Subcutaneous adipose tissue (tissue), 4 donors: Measurements from ENCODE around the gene SLC35B1. TPM values are rescaled to one million over a fixed set of nuclear protein-coding genes. Genes with fewer than 3 reads are reported as not detected.

Experiments
- CTCF ChIP-seq: fragments of 450-650 bp; IDR thresholded peaks from one replicate; pipeline ENCODE4 v1.5.1; 2016; ENCODE audit warnings: low read depth, mild to moderate bottlenecking, control low read depth, antibody characterized with exemption, moderate library complexity
- total RNA-seq, 4 donors: library from RNA; depleted of rRNA; stranded (reverse); fragments of >200 nt; gene quantifications; one replicate each; pipeline ENCODE4 v1.1.0, GENCODE V29; 2016

Gene SLC35B1
- total RNA-seq, 4 donors from 2014 or later, result 26.8 to 42.2 (median 33.3) TPM

- no peak for TF ChIP-seq CTCF
These were observed 23.1 kb upstream of the SLC35B1 start for GRCh38 chr17:49730785-49731434.

GRCh38 chr17:49730078-49730784 is 22.5 kb upstream of the SLC35B1 start:
- TF ChIP-seq CTCF, result no peak

GRCh38 chr17:49729069-49729468 is 21.3 kb upstream of the SLC35B1 start:
- TF ChIP-seq CTCF, result no peak

- TF ChIP-seq CTCF, result no peak
These were observed 20.7 kb upstream of the SLC35B1 start for GRCh38 chr17:49728425-49728824.

- TF ChIP-seq CTCF, result no peak
These were observed 19.6 kb upstream of the SLC35B1 start for GRCh38 chr17:49727380-49727779.

GRCh38 chr17:49725452-49726130 is 17.8 kb upstream of the SLC35B1 start:
- no peak for TF ChIP-seq CTCF

- TF ChIP-seq CTCF, result no peak
These were observed 15.7 kb upstream of the SLC35B1 start for GRCh38 chr17:49723423-49723822.
